H9 (cell line): ENCODE data around the gene BACH2. TPM values are rescaled to one million over a fixed set of nuclear protein-coding genes. Genes with fewer than 3 reads are reported as not detected.

ENCODE experiments used
- DNase-seq: peaks from one replicate; pipeline ENCODE4 v3.0.0-alpha.2; 2017
- H2AFZ ChIP-seq: one replicate; pipeline ENCODE4 v1.6.1; 2013; ENCODE audit warnings: mild to moderate bottlenecking, low read length, control low read depth, moderate library complexity
- H2AK5ac ChIP-seq: 2 replicates; pipeline ENCODE4 v1.6.1; 2013; ENCODE audit warnings: low read length, control low read depth, mixed read lengths; ENCODE audit not compliant: insufficient read length
- H2BK120ac ChIP-seq: one replicate; pipeline ENCODE4 v1.6.1; 2013; ENCODE audit warnings: low read depth, mild to moderate bottlenecking, low read length, control low read depth, inconsistent platforms; ENCODE audit not compliant: poor library complexity, severe bottlenecking
- H2BK12ac ChIP-seq: 2 replicates; pipeline ENCODE4 v1.6.1; 2013; ENCODE audit warnings: low read length, control low read depth, mixed read lengths, low read depth; ENCODE audit not compliant: insufficient read length
- H2BK15ac ChIP-seq: 2 replicates; pipeline ENCODE4 v1.6.1; 2013; ENCODE audit warnings: low read depth, low read length, control low read depth
- H2BK20ac ChIP-seq: one replicate; pipeline ENCODE4 v1.6.1; 2013; ENCODE audit warnings: low read depth, mild to moderate bottlenecking, low read length, control low read depth, inconsistent platforms; ENCODE audit not compliant: poor library complexity, severe bottlenecking
- H2BK5ac ChIP-seq: 2 replicates; pipeline ENCODE4 v1.6.1; 2013; ENCODE audit warnings: low read length, control low read depth, mixed read lengths; ENCODE audit not compliant: insufficient read length
- H3K14ac ChIP-seq: 2 replicates; pipeline ENCODE4 v1.6.1; 2013; ENCODE audit warnings: low read length, control low read depth; ENCODE audit not compliant: insufficient read depth
- H3K18ac ChIP-seq: 2 replicates; pipeline ENCODE4 v1.6.1; 2013; ENCODE audit warnings: low read depth, mild to moderate bottlenecking, mixed read lengths, low read length, control low read depth; ENCODE audit not compliant: insufficient read length
- H3K23ac ChIP-seq: 2 replicates; pipeline ENCODE4 v1.6.1; 2013; ENCODE audit warnings: low read length, control low read depth, mixed read lengths, low read depth; ENCODE audit not compliant: insufficient read length
- H3K23me2 ChIP-seq: 2 replicates; pipeline ENCODE4 v1.6.1; 2013; ENCODE audit warnings: low read depth, mild to moderate bottlenecking, mixed read lengths, low read length, control low read depth; ENCODE audit not compliant: insufficient read length, poor library complexity, severe bottlenecking
- H3K27ac ChIP-seq: 2 replicates; pipeline ENCODE4 v1.5.1; 2013; ENCODE audit warnings: low read length, control low read depth, mixed read lengths, low read depth; ENCODE audit not compliant: insufficient read length
- H3K27me3 ChIP-seq: 2 replicates; pipeline ENCODE4 v1.6.1; 2013; ENCODE audit warnings: low read length, control low read depth, inconsistent platforms; ENCODE audit not compliant: insufficient read depth
- H3K4ac ChIP-seq: 2 replicates; pipeline ENCODE4 v1.6.1; 2013; ENCODE audit warnings: low read depth, mild to moderate bottlenecking, control low read depth, inconsistent platforms, low read length, moderate library complexity
- H3K4me1 ChIP-seq: 2 replicates; pipeline ENCODE4 v1.6.1; 2013; ENCODE audit warnings: low read length, control low read depth, inconsistent platforms; ENCODE audit not compliant: insufficient read depth
- H3K4me2 ChIP-seq: 2 replicates; pipeline ENCODE4 v1.6.1; 2013; ENCODE audit warnings: low read length, control low read depth, mixed read lengths; ENCODE audit not compliant: insufficient read length, insufficient read depth
- H3K56ac ChIP-seq: 2 replicates; pipeline ENCODE4 v1.6.1; 2013; ENCODE audit warnings: low read depth, mild to moderate bottlenecking, mixed read lengths, low read length, control low read depth; ENCODE audit not compliant: insufficient read length
- H3K79me1 ChIP-seq: 2 replicates; pipeline ENCODE4 v1.6.1; 2013; ENCODE audit warnings: low read depth, mild to moderate bottlenecking, moderate library complexity, low read length, control low read depth, inconsistent platforms; ENCODE audit not compliant: insufficient read depth, poor library complexity, severe bottlenecking
- H3K79me2 ChIP-seq: 2 replicates; pipeline ENCODE4 v1.6.1; 2013; ENCODE audit warnings: low read length, control low read depth, inconsistent platforms; ENCODE audit not compliant: insufficient read depth
- H3K9ac ChIP-seq: 2 replicates; pipeline ENCODE4 v1.6.1; 2013; ENCODE audit warnings: low read length, control low read depth, mixed read lengths; ENCODE audit not compliant: insufficient read length; ENCODE audit errors: extremely low read depth
- H3K9me3 ChIP-seq: one replicate; pipeline ENCODE4 v1.6.1; 2013; ENCODE audit warnings: low read depth, low read length, inconsistent platforms; ENCODE audit not compliant: control insufficient read depth
- H3T11ph ChIP-seq: one replicate; pipeline ENCODE4 v1.6.1; 2013; ENCODE audit warnings: mild to moderate bottlenecking, low read length, control low read depth, inconsistent platforms
- H4K20me1 ChIP-seq: one replicate; pipeline ENCODE4 v1.6.1; 2013; ENCODE audit not compliant: control insufficient read depth, insufficient read length, insufficient read depth
- H4K5ac ChIP-seq: 2 replicates; pipeline ENCODE4 v1.6.1; 2013; ENCODE audit warnings: low read depth, mild to moderate bottlenecking, mixed read lengths, low read length, control low read depth; ENCODE audit not compliant: insufficient read length
- H4K8ac ChIP-seq: replicated peaks from 2 replicates; pipeline ENCODE4 v1.6.1; 2013; ENCODE audit warnings: low read length, control low read depth, mixed read lengths, low read depth; ENCODE audit not compliant: insufficient read length
- H4K91ac ChIP-seq: 2 replicates; pipeline ENCODE4 v1.6.1; 2013; ENCODE audit warnings: low read depth, mild to moderate bottlenecking, moderate library complexity, mixed read lengths, low read length, control low read depth; ENCODE audit not compliant: insufficient read length
- H3K27ac Mint-ChIP-seq, 3 experiments: 2 replicates in 2 of 3; 3 replicates in 1 of 3; pipeline ENCODE4 v1.8.0; 2020 to 2021; ENCODE audit warnings: mixed read lengths in 3 of 3, mild to moderate bottlenecking in 1 of 3, moderate library complexity in 1 of 3
- H3K27me3 Mint-ChIP-seq: 2 replicates; pipeline ENCODE4 v1.8.0; 2021; ENCODE audit warnings: low read depth, mild to moderate bottlenecking, moderate library complexity, mixed read lengths
- H3K36me3 Mint-ChIP-seq, 3 experiments: 2 replicates in 2 of 3; 3 replicates in 1 of 3; pipeline ENCODE4 v1.8.0; 2020 to 2021; ENCODE audit warnings: low read depth in 3 of 3, mixed read lengths in 3 of 3; ENCODE audit not compliant: insufficient read depth in 1 of 3
- H3K4me1 Mint-ChIP-seq, 2 experiments: 2 replicates each; pipeline ENCODE4 v1.8.0; 2020; ENCODE audit warnings: mixed read lengths in 2 of 2
- H3K4me3 Mint-ChIP-seq, 2 experiments: 2 replicates in 1 of 2; 3 replicates in 1 of 2; pipeline ENCODE4 v1.8.0; 2020 to 2021; ENCODE audit warnings: mild to moderate bottlenecking in 2 of 2, mixed read lengths in 2 of 2, moderate library complexity in 1 of 2
- H3K9me3 Mint-ChIP-seq, 2 experiments: 2 replicates in 1 of 2; 3 replicates in 1 of 2; pipeline ENCODE4 v1.8.0; 2020; ENCODE audit warnings: mild to moderate bottlenecking in 2 of 2, mixed read lengths in 2 of 2, moderate library complexity in 1 of 2
- CTCF ChIP-seq: fragments of 200-600 bp; sonication (generic); conservative IDR thresholded peaks from 3 replicates; pipeline ENCODE4 v1.8.0; 2021; ENCODE audit warnings: antibody characterized with exemption, mild to moderate bottlenecking
- WGBS: extraction: QIAGEN DNeasy Blood & Tissue Kit; methylation state at CpG from one replicate; pipeline ENCODE4 v1.1.7; 2013; ENCODE audit warnings: missing lambda C conversion rate, low lambda C conversion rate, mixed read lengths; ENCODE audit not compliant: insufficient read length; ENCODE audit errors: extremely low coverage; 5-methylcytosine and 5-hydroxymethylcytosine counted together
- total RNA-seq: library from RNA; stranded (reverse); gene quantifications from 2 replicates; pipeline ENCODE4 v1.2.1, GENCODE V29; 2021

Gene BACH2
- total RNA-seq, 1 experiment from 2014 or later = 2.0 TPM

GRCh38 chr6:90126839-90127238 is 169.8 kb downstream of the BACH2 start:
- no peaks in the 10 kb centered on the region; the same call in 1 of the 2 replicates for H3K27me3 ChIP-seq
- Mint-ChIP-seq H3K4me3 (no peak overlapping the region), H3K4me1 (no peaks in the 10 kb centered on the region), H3K27ac (no peak overlapping the region), H3K36me3 (no peaks in the 10 kb centered on the region), H3K9me3 (no peaks in the 10 kb centered on the region), H3K27me3 (no peaks in the 10 kb centered on the region)
- H3K9ac ChIP-seq = no peak overlapping the region
- H3K4me1 ChIP-seq = no peaks in the 10 kb centered on the region
- no peak for TF ChIP-seq CTCF
- no peak overlapping the region for H4K5ac ChIP-seq
- no peak overlapping the region for H3K4me2 ChIP-seq
- no peak overlapping the region for H3K14ac ChIP-seq
- no peaks in the 10 kb centered on the region for H3K9me3 ChIP-seq
- no peak overlapping the region for H2AFZ ChIP-seq
- no peaks in the 10 kb centered on the region for H3K79me2 ChIP-seq
- no peak overlapping the region for H3K23ac ChIP-seq
- no peak overlapping the region for H2BK5ac ChIP-seq
- no peak overlapping the region for H4K91ac ChIP-seq
- WGBS = no CpG with 5 or more reads among the region's 4 CpGs
- DNase-seq = no peak
- no peaks in the 10 kb centered on the region for H3K23me2 ChIP-seq
- H3K56ac ChIP-seq = no peak overlapping the region
- no peak overlapping the region for H2AK5ac ChIP-seq
- no peak overlapping the region for H2BK20ac ChIP-seq
- no peak overlapping the region for H3K4ac ChIP-seq
- H3K79me1 ChIP-seq = no peaks in the 10 kb centered on the region
- H4K8ac ChIP-seq = no peak overlapping the region
- H3K27ac ChIP-seq = no peak overlapping the region
- no peak overlapping the region for H3T11ph ChIP-seq
- H2BK15ac ChIP-seq = no peak overlapping the region
- no peaks in the 10 kb centered on the region for H4K20me1 ChIP-seq
- no peak overlapping the region for H3K18ac ChIP-seq
- H2BK120ac ChIP-seq = no peak overlapping the region
- no peak overlapping the region for H2BK12ac ChIP-seq
